Testis (tissue), 2 donors: ENCODE data around the gene NAP1L5.

Experiments used
- CTCF ChIP-seq, 3 experiments: fragments of 450-650 bp in 2 of 3; fragments of 200-600 bp in 1 of 3; sonication (generic) in 1 of 3; IDR thresholded peaks; one replicate each; pipeline ENCODE4 v1.5.1; 2016 to 2019; ENCODE audit warnings: antibody characterized with exemption in 3 of 3, mild to moderate bottlenecking in 2 of 3, moderate library complexity in 1 of 3
- POLR2A ChIP-seq: fragments of 450-650 bp; IDR thresholded peaks from one replicate; pipeline ENCODE4 v1.6.1; 2017; ENCODE audit warnings: antibody characterized with exemption, mild to moderate bottlenecking, moderate library complexity

GRCh38 chr4:88645994-88646393 is 51.6 kb downstream of the NAP1L5 start:
- no peak for TF ChIP-seq CTCF (IDR thresholded peaks at IDR 0.05)
- TF ChIP-seq POLR2A = no peak
